HK-2 (cell line): ENCODE results near the gene RIMS4.
"Not testable (repeated sequence)": the region's sequence is repeated elsewhere in the genome, so short reads cannot be mapped to it uniquely, and the experiment has no call there.

ENCODE experiments used
- DNase-seq: peaks from one replicate; pipeline ENCODE4 v3.0.0-alpha.2; 2018; ENCODE audit not compliant: unreplicated experiment

Gene RIMS4

DNA sequence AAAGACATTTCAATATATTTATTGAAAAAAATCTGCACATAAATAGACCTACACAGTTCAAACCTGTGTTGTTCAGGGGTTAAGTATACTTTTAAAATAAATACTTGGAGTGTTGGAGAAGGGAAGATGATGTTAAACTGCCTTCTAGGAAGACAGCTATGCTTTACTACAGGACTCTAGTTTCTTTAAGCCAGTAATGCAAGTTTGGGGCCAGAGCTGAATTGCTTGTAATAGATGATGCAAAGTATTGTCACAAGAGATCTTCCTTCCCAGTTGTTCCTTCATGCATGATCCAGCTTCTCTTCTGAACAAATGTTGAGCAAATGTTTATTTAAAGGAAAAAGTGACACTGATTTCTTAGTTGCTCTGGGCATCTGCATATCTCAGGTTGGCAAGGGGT, 20.2 kb upstream of the RIMS4 start:
- DNase-seq, result no peak

- DNase-seq, result no peak
Observed at GRCh38 chr20:44829688-44830087, 19.3 kb upstream of the RIMS4 start.

- no peak for DNase-seq
Observed at GRCh38 chr20:44828640-44829039, 18.3 kb upstream of the RIMS4 start.

GRCh38 chr20:44827401-44827800, 17.1 kb upstream of the RIMS4 start:
- no peak for DNase-seq

DNA sequence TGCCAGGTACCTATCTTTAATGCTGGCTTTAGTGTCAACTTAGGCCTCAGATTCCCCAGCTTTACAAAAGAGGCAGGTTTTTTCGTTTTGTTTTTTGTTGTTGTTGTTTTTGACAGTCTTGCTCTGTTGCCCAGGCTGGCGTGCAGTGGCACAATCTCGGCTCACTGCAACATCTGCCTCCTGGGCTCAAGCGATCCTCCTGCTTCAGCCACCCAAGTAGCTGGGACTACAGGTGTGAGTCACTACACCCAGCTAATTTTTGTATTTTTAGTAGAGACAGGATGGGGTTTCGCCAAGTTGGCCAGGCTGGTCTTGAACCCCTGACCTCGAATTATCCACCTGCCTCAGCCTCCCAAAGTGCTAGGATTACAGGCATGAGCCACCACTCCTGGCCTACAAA, 11.2 kb upstream of the RIMS4 start:
- not testable (repeated sequence) for DNase-seq

- DNase-seq, result no peak
Observed at GRCh38 chr20:44819936-44820335, 9.6 kb upstream of the RIMS4 start.

DNA sequence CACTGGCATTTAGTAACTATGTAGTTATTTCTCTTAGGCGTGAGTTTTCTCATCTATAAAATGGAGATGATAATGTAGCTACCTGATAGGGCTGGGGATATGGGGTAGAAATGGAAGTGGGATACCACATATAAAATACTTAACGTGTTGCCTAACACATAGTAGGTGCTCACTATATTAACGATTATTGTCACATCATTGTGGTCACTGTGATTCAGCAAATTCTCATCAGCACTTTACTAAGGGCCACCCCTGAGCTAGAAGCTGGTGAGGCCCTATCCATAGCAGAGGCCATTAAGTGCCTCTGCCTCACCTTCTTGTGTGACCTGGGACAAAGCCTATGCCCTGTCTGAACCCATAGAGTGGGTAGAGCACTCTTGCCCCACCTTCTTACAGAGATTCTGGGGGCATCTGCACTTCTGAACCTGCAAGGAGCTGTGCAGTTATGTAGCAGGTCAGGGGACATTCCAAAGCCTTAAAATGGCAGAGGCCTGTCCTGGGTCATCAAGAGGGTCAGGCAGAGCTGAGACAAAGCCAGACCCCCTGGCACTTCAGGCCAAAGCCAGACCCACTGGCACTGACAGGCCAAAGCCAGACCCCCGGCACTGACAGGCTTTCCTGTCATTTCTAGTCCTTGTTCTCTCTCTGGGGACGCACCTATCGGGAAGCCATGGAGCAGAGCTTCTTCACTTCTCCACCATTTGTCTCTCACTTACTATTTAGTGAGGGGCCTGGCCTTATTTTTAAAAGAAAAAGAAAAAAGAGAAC, 7.0 kb upstream of the RIMS4 start:
- DNase-seq, result no peak

DNA sequence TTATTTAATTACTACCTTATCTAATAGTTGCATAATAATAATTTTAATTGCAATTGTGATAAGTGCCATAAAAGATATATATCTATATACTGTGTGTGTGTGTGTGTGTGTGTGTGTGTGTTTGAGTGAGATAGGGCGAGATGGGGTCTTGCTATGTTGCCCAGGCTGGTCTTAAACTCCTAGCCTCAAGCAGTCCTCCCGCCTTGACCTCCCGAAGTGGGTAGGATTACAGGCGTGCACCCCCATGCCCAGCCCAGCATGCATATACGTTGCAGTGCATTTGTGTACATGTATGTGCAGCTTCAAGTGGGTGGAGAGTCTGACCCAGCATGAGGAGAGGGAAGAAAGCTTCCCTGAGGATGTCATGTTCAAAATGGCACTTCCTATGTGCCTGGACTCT, 4.6 kb upstream of the RIMS4 start:
- DNase-seq, result no peak

- DNase-seq, result no peak
Observed at GRCh38 chr20:44811150-44811685, 872 bp upstream of the RIMS4 start.

- DNase-seq, result no peak
Observed at GRCh38 chr20:44810061-44810390, 320 bp downstream of the RIMS4 start.

- DNase-seq, result no peak
Observed at GRCh38 chr20:44809380-44810060, 826 bp downstream of the RIMS4 start.

GRCh38 chr20:44807684-44808056, 2.7 kb downstream of the RIMS4 start:
- no peak for DNase-seq

DNA sequence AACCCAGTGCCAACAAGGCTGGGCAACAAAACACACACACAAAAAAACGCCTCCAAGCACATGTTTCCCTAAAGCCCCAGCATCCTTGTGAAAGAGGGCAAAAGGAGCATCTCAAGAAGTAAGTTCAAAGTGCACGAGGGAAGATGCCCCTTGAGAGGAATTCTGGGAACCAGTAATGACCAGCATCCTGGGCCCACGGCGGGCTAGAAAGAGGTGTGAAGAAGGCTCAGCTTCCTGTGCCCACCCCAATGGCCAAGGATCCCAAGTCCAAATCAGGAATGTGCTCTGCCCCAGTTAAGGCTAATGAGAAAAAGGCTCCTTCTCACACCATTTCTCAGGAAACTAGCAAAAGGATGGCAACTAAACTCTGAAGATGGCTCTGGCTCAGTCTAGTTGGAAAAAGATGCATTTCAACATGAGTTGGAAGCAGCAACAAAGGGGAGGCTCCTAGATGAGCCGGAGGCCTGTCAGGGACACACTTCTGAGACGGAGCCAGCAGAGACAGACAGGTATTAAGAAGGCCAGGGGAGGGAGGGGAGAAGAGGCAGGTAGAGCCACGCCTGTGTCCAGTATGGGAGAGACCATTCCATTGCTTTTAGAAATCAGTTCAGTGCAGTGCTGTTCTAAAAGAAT, 3.2 kb downstream of the RIMS4 start:
- DNase-seq, result no peak

- no peak for DNase-seq
Observed at GRCh38 chr20:44805979-44806620, 4.2 kb downstream of the RIMS4 start.

DNA sequence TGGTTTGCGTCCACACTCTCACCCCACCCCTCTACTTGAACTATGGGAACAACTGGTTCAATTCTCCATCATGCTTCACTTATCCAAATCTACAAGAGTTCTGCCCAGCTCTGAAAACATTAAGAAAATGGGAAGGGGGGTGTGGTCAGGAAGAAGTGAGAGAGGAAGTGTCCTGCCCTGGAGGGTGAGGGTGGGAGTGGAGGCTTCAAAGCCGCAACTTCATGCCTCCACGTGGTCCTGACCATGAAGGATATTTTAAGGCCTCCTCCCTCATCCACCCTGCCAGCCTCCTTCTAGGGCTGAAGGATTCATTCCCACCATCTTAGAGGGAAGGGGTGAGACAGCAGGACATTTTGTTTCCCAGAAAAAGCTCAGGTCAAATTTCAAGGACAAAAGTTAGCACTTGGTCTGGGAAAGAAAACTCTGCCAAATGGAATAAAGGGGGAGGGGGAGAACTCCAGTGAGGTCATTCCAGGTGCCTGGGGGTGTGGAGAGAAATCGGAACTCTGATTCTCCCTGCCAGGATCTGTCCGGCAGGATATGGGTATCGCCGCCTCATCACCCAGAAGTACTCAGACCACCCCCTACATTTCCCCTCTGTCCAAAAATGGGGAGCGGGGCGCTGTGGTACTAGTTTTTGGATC, 4.9 kb downstream of the RIMS4 start:
- DNase-seq, result no peak

- no peak for DNase-seq
Observed at GRCh38 chr20:44803383-44803941, 6.9 kb downstream of the RIMS4 start.

DNA sequence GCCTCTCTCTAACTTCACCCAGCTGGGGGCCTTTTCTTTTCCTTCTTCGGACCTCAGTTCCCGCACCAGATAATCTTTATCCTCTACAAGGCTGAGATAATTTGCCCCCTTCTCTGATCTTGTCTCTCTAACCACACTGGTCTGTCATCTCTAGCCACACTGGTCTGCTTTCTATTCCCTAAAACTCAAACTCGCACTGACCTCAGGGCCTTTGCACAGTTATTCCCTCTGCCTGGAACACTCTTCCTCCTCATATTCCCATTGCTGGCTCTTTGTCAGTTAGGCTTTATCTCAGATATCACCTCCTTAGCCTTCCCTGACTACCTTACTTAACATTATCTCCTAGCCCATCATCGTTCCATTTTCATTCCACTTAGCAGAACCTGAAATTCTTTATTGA, 7.6 kb downstream of the RIMS4 start:
- no peak for DNase-seq

DNA sequence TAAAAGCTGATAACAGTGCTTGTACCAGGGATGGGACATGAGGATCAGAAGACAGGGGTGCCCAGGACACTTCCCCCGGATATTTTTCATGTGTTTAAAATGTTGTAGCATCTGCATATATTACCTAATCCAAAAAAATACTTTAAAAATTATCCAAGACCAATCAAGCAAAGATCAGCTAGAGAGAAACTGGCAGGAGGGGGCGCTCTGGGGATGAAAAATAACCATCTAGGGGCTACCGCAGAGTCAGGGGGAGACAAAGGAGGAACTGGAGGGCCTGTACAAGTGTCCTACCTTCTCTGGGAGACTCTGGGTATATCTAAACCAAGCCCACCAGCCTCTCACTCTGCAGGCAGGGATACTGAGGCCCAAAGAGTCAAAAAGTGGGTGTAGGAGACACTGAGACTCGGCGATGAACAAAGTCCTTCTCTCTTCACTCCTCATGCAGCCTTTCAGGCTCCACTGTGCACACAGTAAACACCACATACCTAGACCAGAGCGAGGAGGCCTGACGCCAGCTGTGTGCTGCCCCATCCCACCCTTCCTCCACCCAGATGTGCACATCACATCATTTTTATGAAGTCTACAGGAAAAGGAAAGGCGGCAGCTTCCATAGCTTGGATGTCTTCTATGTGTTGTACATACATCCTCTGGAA, 9.8 kb downstream of the RIMS4 start:
- no peak for DNase-seq

GRCh38 chr20:44799691-44800090, 10.7 kb downstream of the RIMS4 start:
- DNase-seq, result no peak

DNA sequence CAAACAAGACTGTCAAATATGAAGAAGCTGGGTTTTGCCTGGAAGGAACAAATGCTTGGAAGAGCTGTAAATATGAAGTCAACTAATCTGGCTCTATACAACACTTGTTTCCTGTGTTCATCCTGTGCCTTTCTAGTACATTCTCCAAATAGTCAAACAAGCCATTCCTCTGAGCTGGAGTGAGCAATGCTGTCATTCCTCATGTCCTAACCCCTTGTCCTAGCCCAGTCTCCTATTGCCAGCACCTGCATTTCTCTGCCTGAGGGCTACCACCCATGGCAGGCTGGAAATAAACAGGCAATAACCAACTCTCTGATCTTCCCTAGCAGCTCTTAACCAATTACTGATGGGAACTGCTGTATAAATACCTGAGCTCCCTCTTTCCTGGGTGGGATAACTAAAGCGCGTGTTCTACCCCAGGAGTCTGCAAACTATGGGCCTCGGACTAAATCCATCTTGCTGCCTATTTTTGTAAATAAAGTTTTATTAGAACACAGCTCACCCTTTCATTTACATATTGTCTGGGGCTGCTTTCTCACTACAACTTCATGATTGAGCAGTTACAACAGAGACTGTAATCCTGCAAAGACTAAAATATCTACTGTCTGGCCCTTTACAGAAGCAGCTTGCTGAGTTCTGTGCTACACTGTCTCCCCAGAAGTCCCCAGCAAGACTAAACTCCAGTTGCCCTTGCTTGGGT, 13.4 kb downstream of the RIMS4 start:
- DNase-seq, result no peak

- no peak for DNase-seq
Observed at GRCh38 chr20:44796311-44796710, 14.0 kb downstream of the RIMS4 start.
